GM12878 (cell line): Measurements from ENCODE around the gene CTSH. TPM values are rescaled to one million over a fixed set of nuclear protein-coding genes. Genes with fewer than 3 reads are reported as not detected.

ENCODE experiments used
- ATAC-seq: fragments of 200-7000 bp; cut with Tn5 transposase; 3 replicates; pipeline ENCODE4 v1.9.1; 2020; ENCODE audit warnings: mild to moderate bottlenecking, moderate library complexity
- BruUV-seq: library from RNA; stranded (reverse); fragments of 400-500 nt; replicated peaks from 2 replicates; lab custom pipeline; 2021; lab: Mats Ljungman, UMichigan
- CTCF ChIA-PET: fragments of 300-600 bp; sonication (Branson Sonifier 250); formaldehyde crosslinking; extraction: SDS; loops from one replicate; lab custom pipeline; 2021; ENCODE audit warnings: inconsistent platforms; lab: Yijun Ruan, JAX
- POLR2A ChIA-PET: fragments of 350-600 bp; formaldehyde crosslinking; extraction: SDS; loops from one replicate; lab custom pipeline; 2021; ENCODE audit warnings: inconsistent platforms; lab: Charles Lee
- RAD21 ChIA-PET: fragments of 300-600 bp; sonication (Branson Sonifier 250); formaldehyde crosslinking; loops from one replicate; lab custom pipeline; 2023; ENCODE audit warnings: antibody characterized with exemption; ENCODE audit not compliant: unreplicated experiment; lab: Charles Lee
- SMC1A ChIA-PET: fragments of 300-600 bp; sonication (Branson Sonifier 250); formaldehyde crosslinking; loops from one replicate; lab custom pipeline; 2023; ENCODE audit not compliant: unreplicated experiment, uncharacterized antibody; lab: Charles Lee
- DNase-seq: peaks from one replicate; pipeline ENCODE4 v3.0.0-alpha.2; 2011; ENCODE audit warnings: low read depth, low spot score
- FAIRE-seq: peaks from 3 replicates; lab custom pipeline; 2011; peaks lifted over from hg19 to GRCh38; lab: Jason Lieb, UNC
- H2AFZ ChIP-seq: 2 replicates; pipeline ENCODE4 v1.6.0; 2011; ENCODE audit warnings: low read depth, low read length, control low read depth; ENCODE audit not compliant: control insufficient read depth
- H3K27ac ChIP-seq: 2 replicates; pipeline ENCODE4 v1.5.1; 2011; ENCODE audit warnings: control low read depth; ENCODE audit not compliant: control insufficient read depth, insufficient read depth
- H3K27me3 ChIP-seq, 2 experiments: replicated peaks in 1 of 2; 2 replicates each; pipeline versions ENCODE4 v1.6.0 to v1.6.1; 2011; ENCODE audit warnings: low read length in 1 of 2; ENCODE audit not compliant: control insufficient read depth in 2 of 2, insufficient read depth in 2 of 2
- H3K36me3 ChIP-seq, 2 experiments: 2 replicates each; pipeline ENCODE4 v1.5.1; 2011; ENCODE audit warnings: low read length in 1 of 2; ENCODE audit not compliant: control insufficient read depth in 2 of 2, insufficient read depth in 2 of 2
- H3K4me1 ChIP-seq: 2 replicates; pipeline ENCODE4 v1.6.1; 2011; ENCODE audit warnings: mild to moderate bottlenecking, low read length, moderate library complexity, mixed read lengths; ENCODE audit not compliant: control insufficient read depth, insufficient read depth
- H3K4me2 ChIP-seq: 2 replicates; pipeline ENCODE4 v1.6.0; 2011; ENCODE audit warnings: control low read depth; ENCODE audit not compliant: control insufficient read depth, insufficient read depth
- H3K4me3 ChIP-seq: fragments of 200-600 bp; sonication (generic); 2 replicates; pipeline ENCODE4 v1.5.1; 2016
- H3K79me2 ChIP-seq: 2 replicates; pipeline ENCODE4 v1.6.0; 2011; ENCODE audit warnings: low read length; ENCODE audit not compliant: control insufficient read depth, insufficient read depth
- H3K9ac ChIP-seq: 2 replicates; pipeline ENCODE4 v1.8.0; 2011; ENCODE audit warnings: low read length, control low read depth, mixed read lengths; ENCODE audit not compliant: control insufficient read depth, insufficient read depth
- H3K9me3 ChIP-seq: replicated peaks from 3 replicates; pipeline ENCODE4 v1.5.1; 2011; ENCODE audit warnings: mild to moderate bottlenecking, low read length; ENCODE audit not compliant: control insufficient read depth, insufficient read depth
- H4K20me1 ChIP-seq: 2 replicates; pipeline ENCODE4 v1.6.0; 2011; ENCODE audit not compliant: control insufficient read depth, insufficient read depth
- CBX3 ChIP-seq: fragments of 200-600 bp; sonication (generic); IDR thresholded peaks from 2 replicates; pipeline ENCODE4 v1.6.1; 2016; ENCODE audit warnings: low read depth, borderline replicate concordance
- CHD1 ChIP-seq: IDR thresholded peaks from 2 replicates; pipeline ENCODE4 v1.6.1; 2012; ENCODE audit warnings: low read depth, low read length, improper control_type of control experiment
- CUX1 ChIP-seq: IDR thresholded peaks from 2 replicates; pipeline ENCODE4 v1.6.1; 2012; ENCODE audit warnings: improper control_type of control experiment, low read depth, low read length; ENCODE audit not compliant: insufficient replicate concordance
- EP300 ChIP-seq, 2 experiments: fragments of 150-350 bp in 1 of 2; IDR thresholded peaks; 2 replicates each; pipeline ENCODE4 v1.6.1; 2011 to 2012; ENCODE audit warnings: low read depth in 2 of 2, low read length in 2 of 2, borderline replicate concordance in 1 of 2, improper control_type of control experiment in 1 of 2, inconsistent platforms in 1 of 2; ENCODE audit not compliant: control insufficient read depth in 1 of 2
- FOXK2 ChIP-seq: fragments of 450-650 bp; IDR thresholded peaks from 2 replicates; pipeline ENCODE4 v1.6.1; 2017; ENCODE audit warnings: mild to moderate bottlenecking, moderate library complexity
- FOXM1 ChIP-seq: IDR thresholded peaks from 2 replicates; pipeline ENCODE4 v1.6.1; 2012; ENCODE audit warnings: low read depth, mild to moderate bottlenecking, inconsistent platforms, low read length, moderate library complexity
- RB1 ChIP-seq: fragments of 450-650 bp; formaldehyde crosslinking; IDR thresholded peaks from 2 replicates; pipeline ENCODE4 v1.6.1; 2017; ENCODE audit warnings: mild to moderate bottlenecking, borderline replicate concordance
- RUNX3 ChIP-seq: IDR thresholded peaks from 2 replicates; pipeline ENCODE4 v1.6.1; 2012; ENCODE audit warnings: low read length, inconsistent platforms
- TBL1XR1 ChIP-seq: IDR thresholded peaks from 2 replicates; pipeline ENCODE4 v1.6.1; 2012; ENCODE audit warnings: low read depth, low read length, improper control_type of control experiment
- ZBTB33 ChIP-seq: fragments of 450-650 bp; IDR thresholded peaks from 2 replicates; pipeline ENCODE4 v1.6.1; 2017; ENCODE audit warnings: mild to moderate bottlenecking
- ZNF207 ChIP-seq: fragments of 450-650 bp; IDR thresholded peaks from 2 replicates; pipeline ENCODE4 v1.6.1; 2014; ENCODE audit warnings: antibody characterized with exemption, mild to moderate bottlenecking, borderline replicate concordance
- ZNF592 ChIP-seq: fragments of 450-650 bp; IDR thresholded peaks from 2 replicates; pipeline ENCODE4 v1.6.1; 2017; ENCODE audit warnings: mild to moderate bottlenecking, moderate library complexity
- WGBS: methylation state at CpG from one replicate; pipeline ENCODE4 v1.1.6; 2016; ENCODE audit warnings: low lambda C conversion rate; ENCODE audit not compliant: insufficient replicate concordance, insufficient coverage; ENCODE audit errors: missing lambda C conversion rate; 5-methylcytosine and 5-hydroxymethylcytosine counted together
- in situ Hi-C: fragments of 300-500 bp; cut with MboI; formaldehyde crosslinking; loops from 9 replicates; pipeline ENCODE4 v1.14.3; 2018; ENCODE audit warnings: mixed read lengths
- intact Hi-C: fragments of 100-400 bp; cut with micrococcal nuclease; formaldehyde crosslinking; loops from one replicate; pipeline ENCODE4 v1.14.2; 2022; ENCODE audit not compliant: unreplicated experiment
- polyA plus RNA-seq, 11 experiments: library from polyadenylated mRNA; depleted of rRNA in 4 of 11; unstranded in 6 of 11; stranded (reverse) in 5 of 11; fragments of >200 nt; fragmentation: Nextera tagmentation in 4 of 11; fragmentation: Illumina TruSeq in 1 of 11; extraction: Ambion mirVana in 4 of 11; extraction: Trizol in 1 of 11; gene quantifications; 1 replicate in 1 of 11; 2 replicates in 10 of 11; pipeline versions ENCODE4 v1.2.1 to v1.2.3, GENCODE V29; 2011 to 2016; ENCODE audit warnings: inconsistent platforms in 2 of 11, missing spikeins in 2 of 11, low read depth in 1 of 11
- total RNA-seq, 4 experiments: library from RNA; depleted of rRNA in 3 of 4; stranded (reverse); fragments of >200 nt in 3 of 4; fragmentation: Illumina TruSeq in 1 of 4; extraction: Trizol in 1 of 4; gene quantifications; 2 replicates each; pipeline versions ENCODE4 v1.2.1 to v1.2.3, GENCODE V29; 2013 to 2021

CTSH gene
- total and polyA plus RNA-seq, 10 of the 15 experiments (the other 5 are each of a cell fraction or from before 2014, with no cell fraction given), result 30.2 to 1,212 (median 519) TPM

GRCh38 chr15:78949461-78949860, 4.6 kb upstream of the CTSH start:
- ATAC-seq (no peak), FAIRE-seq (no peak), DNase-seq (no peak)
- Histone ChIP-seq H3K27ac (no peak overlapping the region), H3K9me3 (no peaks in the 10 kb centered on the region), H4K20me1 (no peaks in the 10 kb centered on the region), H3K4me3 (no peak overlapping the region), H3K9ac (no peak overlapping the region), H3K4me1 (peaks cover 12% of the 10 kb centered on the region), H3K36me3 (no peaks in the 10 kb centered on the region), H3K4me2 (no peak overlapping the region), H2AFZ (no peak overlapping the region), H3K27me3 (no peaks in the 10 kb centered on the region; a peak in 1 of 4 replicates), H3K79me2 (peaks cover 8% of the 10 kb centered on the region)
- ChIA-PET RAD21 (no interaction called here), CTCF (interaction anchor here (1.6 kb wide), 1 partner anchor 51 kb away, joined by 3 read pairs; no protein-coding TSS in a partner anchor), POLR2A (no interaction called here), SMC1A (interaction anchor here (1.6 kb wide), 2 partner anchors 11 to 29 kb away, joined by 3 to 5 read pairs; no protein-coding TSS in a partner anchor)
- TF ChIP-seq RB1 (no peak), CUX1 (no peak), TBL1XR1 (no peak), CHD1 (no peak), ZBTB33 (no peak), EP300 (IDR thresholded peaks at IDR 0.05; ENCODE audit: borderline replicate concordance in 1 of 2, control insufficient read depth in 1 of 2, low read depth in 2 of 2, low read length in 2 of 2) (no peak), FOXM1 (no peak), ZNF207 (no peak), FOXK2 (no peak), ZNF592 (no peak), RUNX3 (no peak), CBX3 (no peak)
- intact Hi-C loops, result no loop called here
- 9% methylated on average over 1 of the region's 1 CpG for WGBS
- in situ Hi-C loops, result no loop called here
- no TSS peak for BruUV-seq
